ENCODE measurements around the gene HACD2. TPM values are rescaled to one million over a fixed set of nuclear protein-coding genes. Genes with fewer than 3 reads are reported as not detected.
A peak's percentile ranks its signal among the peaks of the same experiment; 100 is the strongest.
"Not testable (repeated sequence)": the region's sequence is repeated elsewhere in the genome, so short reads cannot be mapped to it uniquely, and the experiment has no call there.

HACD2 gene
- total RNA-seq, 2 experiments from 2014 or later, result 12.1 to 13.3 TPM

DNA sequence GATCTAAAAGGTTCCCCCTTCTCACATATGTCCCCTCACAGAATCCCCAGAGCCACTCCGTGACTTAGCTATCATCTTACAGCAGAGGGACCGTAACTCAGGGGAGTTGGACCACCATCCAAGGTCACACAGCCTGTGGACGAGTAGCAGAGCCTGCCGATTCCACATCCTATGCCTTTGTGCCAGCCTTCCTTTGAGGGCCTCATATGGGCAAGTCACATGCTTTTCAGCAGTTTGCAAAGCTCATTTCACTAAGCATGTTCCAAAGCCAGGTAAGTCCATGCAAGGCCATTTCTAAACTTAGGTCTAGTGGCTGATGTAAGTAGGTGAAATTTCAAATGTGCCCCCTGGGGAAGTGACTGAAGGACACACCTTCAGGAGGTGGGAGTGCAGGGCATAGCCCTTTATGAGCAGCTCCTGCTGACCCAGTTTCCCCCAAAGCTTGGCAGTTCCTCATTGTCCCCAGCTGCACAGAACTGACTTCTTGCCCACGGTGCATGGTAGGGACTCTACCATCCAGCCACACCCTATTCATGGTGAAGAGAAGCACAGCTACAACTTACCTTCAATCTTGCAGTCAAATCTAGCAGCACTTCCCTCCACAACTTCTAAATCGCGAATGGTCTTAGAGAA lies 33.3 kb upstream of the HACD2 start:
- no peaks in the 10 kb centered on the region for H3K9me3 Mint-ChIP-seq
- peaks cover 4% of the 10 kb centered on the region for H3K36me3 Mint-ChIP-seq (ENCODE audit: low read depth)
- no peaks in the 10 kb centered on the region for H3K36me3 ChIP-seq (ENCODE audit: insufficient read depth, low read length)
- H3K9me3 ChIP-seq (ENCODE audit: control insufficient read depth in 1 of 2, insufficient read depth in 1 of 2, low read length in 2 of 2), result no peaks in the 10 kb centered on the region
- POLR2A ChIA-PET, result no interaction called here
- H3K4me3 Mint-ChIP-seq, result no peak overlapping the region
- intact Hi-C loops (cut with DNase I, micrococcal nuclease), result no loop called here
- no peaks in the 10 kb centered on the region for H3K4me1 ChIP-seq (ENCODE audit: insufficient read depth, low read length)
- no peaks in the 10 kb centered on the region for H3K27me3 Mint-ChIP-seq
- TF ChIP-seq, protein P1, sequence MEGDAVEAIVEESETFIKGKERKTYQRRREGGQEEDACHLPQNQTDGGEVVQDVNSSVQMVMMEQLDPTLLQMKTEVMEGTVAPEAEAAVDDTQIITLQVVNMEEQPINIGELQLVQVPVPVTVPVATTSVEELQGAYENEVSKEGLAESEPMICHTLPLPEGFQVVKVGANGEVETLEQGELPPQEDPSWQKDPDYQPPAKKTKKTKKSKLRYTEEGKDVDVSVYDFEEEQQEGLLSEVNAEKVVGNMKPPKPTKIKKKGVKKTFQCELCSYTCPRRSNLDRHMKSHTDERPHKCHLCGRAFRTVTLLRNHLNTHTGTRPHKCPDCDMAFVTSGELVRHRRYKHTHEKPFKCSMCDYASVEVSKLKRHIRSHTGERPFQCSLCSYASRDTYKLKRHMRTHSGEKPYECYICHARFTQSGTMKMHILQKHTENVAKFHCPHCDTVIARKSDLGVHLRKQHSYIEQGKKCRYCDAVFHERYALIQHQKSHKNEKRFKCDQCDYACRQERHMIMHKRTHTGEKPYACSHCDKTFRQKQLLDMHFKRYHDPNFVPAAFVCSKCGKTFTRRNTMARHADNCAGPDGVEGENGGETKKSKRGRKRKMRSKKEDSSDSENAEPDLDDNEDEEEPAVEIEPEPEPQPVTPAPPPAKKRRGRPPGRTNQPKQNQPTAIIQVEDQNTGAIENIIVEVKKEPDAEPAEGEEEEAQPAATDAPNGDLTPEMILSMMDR (IDR thresholded peaks at IDR 0.05), result no peak
- H3K27ac Mint-ChIP-seq, result no peak overlapping the region
- no peaks in the 10 kb centered on the region for H3K4me1 Mint-ChIP-seq (ENCODE audit: low read depth)
- no peak overlapping the region for H3K4me3 ChIP-seq (ENCODE audit: low read length)
- no peak for ATAC-seq (ENCODE audit: poor library complexity)
- H3K27ac ChIP-seq (ENCODE audit: low read depth in 1 of 2, low read length in 2 of 2), result no peak overlapping the region
- CTCF ChIA-PET, result no interaction called here
- peak in 2 of 14 experiments; percentile 12 to 23 for DNase-seq
- H3K27me3 ChIP-seq (ENCODE audit: control insufficient read depth in 1 of 2, insufficient read depth in 2 of 2, low read length in 2 of 2), result no peaks in the 10 kb centered on the region

DNA sequence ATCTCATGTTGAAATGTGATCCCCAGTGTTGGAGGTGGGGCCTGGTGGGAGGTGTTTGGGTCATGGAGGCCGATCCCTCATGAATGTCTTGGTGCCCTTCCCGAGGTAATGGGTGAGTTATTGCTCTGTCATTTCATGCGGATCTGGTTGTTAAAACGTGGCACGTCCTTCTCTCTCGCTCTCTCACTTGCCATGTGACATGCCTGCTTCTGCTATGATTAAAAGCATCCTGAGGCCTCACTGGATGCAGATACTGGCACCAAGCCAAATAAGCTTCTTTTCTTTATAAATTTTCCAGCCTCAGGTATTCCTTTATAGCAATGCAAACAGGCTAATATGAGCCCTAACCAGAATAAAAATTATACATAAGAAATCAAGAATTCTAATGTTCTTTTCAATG lies 31.7 kb upstream of the HACD2 start:
- H3K4me1 Mint-ChIP-seq (ENCODE audit: low read depth), result no peaks in the 10 kb centered on the region
- intact Hi-C loops (cut with DNase I, micrococcal nuclease), result no loop called here
- no peak overlapping the region for H3K27ac Mint-ChIP-seq
- Histone ChIP-seq H3K27ac (ENCODE audit: low read depth in 1 of 2, low read length in 2 of 2) (no peak overlapping the region), H3K27me3 (ENCODE audit: control insufficient read depth in 1 of 2, insufficient read depth in 2 of 2, low read length in 2 of 2) (no peaks in the 10 kb centered on the region), H3K9me3 (ENCODE audit: control insufficient read depth in 1 of 2, insufficient read depth in 1 of 2, low read length in 2 of 2) (no peaks in the 10 kb centered on the region), H3K36me3 (ENCODE audit: insufficient read depth, low read length) (no peaks in the 10 kb centered on the region), H3K4me3 (ENCODE audit: low read length) (no peak overlapping the region), H3K4me1 (ENCODE audit: insufficient read depth, low read length) (no peaks in the 10 kb centered on the region)
- no peaks in the 10 kb centered on the region for H3K27me3 Mint-ChIP-seq
- no peak for ATAC-seq (ENCODE audit: poor library complexity)
- ChIA-PET POLR2A (no interaction called here), CTCF (no interaction called here)
- H3K36me3 Mint-ChIP-seq (ENCODE audit: low read depth), result peaks cover 20% of the 10 kb centered on the region
- no peak for DNase-seq
- TF ChIP-seq, protein P1 (IDR thresholded peaks at IDR 0.05), result no peak
- H3K9me3 Mint-ChIP-seq, result no peaks in the 10 kb centered on the region
- H3K4me3 Mint-ChIP-seq, result no peak overlapping the region

DNA sequence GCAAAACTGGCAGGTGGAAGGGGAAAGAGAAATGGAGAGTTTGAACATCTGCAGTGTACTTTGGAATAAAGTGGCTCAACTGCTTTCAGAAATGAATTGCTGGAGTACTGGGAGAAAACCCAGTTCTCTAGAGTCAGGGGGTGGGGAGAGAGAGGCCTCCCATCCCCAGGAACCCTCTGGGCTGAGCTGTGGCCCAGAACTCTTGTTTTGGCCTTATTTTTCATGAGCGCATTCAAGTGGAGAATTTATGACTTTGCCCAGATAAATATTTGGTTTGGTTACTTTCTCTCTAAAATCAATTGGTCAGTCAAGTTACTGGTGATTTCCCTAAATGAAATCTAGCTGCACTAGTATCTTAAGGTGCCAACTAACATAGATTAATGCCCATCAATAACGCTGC lies 28.7 kb upstream of the HACD2 start:
- no peak overlapping the region for H3K27ac Mint-ChIP-seq
- H3K36me3 ChIP-seq (ENCODE audit: insufficient read depth, low read length), result no peaks in the 10 kb centered on the region
- no peaks in the 10 kb centered on the region for H3K4me1 Mint-ChIP-seq (ENCODE audit: low read depth)
- POLR2A ChIA-PET, result no interaction called here
- H3K27ac ChIP-seq (ENCODE audit: low read depth in 1 of 2, low read length in 2 of 2), result no peak overlapping the region
- no peak overlapping the region for H3K4me3 Mint-ChIP-seq
- no peaks in the 10 kb centered on the region for H3K27me3 ChIP-seq (ENCODE audit: control insufficient read depth in 1 of 2, insufficient read depth in 2 of 2, low read length in 2 of 2)
- DNase-seq, result no peak
- H3K4me1 ChIP-seq (ENCODE audit: insufficient read depth, low read length), result no peaks in the 10 kb centered on the region
- intact Hi-C loops (cut with DNase I, micrococcal nuclease), result no loop called here
- TF ChIP-seq, protein P1 (IDR thresholded peaks at IDR 0.05), result no peak
- H3K27me3 Mint-ChIP-seq, result no peaks in the 10 kb centered on the region
- H3K36me3 Mint-ChIP-seq (ENCODE audit: low read depth), result peaks cover 20% of the 10 kb centered on the region
- H3K9me3 Mint-ChIP-seq, result no peaks in the 10 kb centered on the region
- ATAC-seq (ENCODE audit: poor library complexity), result no peak
- CTCF ChIA-PET, result no interaction called here
- no peaks in the 10 kb centered on the region for H3K9me3 ChIP-seq (ENCODE audit: control insufficient read depth in 1 of 2, insufficient read depth in 1 of 2, low read length in 2 of 2)
- H3K4me3 ChIP-seq (ENCODE audit: low read length), result no peak overlapping the region

DNA sequence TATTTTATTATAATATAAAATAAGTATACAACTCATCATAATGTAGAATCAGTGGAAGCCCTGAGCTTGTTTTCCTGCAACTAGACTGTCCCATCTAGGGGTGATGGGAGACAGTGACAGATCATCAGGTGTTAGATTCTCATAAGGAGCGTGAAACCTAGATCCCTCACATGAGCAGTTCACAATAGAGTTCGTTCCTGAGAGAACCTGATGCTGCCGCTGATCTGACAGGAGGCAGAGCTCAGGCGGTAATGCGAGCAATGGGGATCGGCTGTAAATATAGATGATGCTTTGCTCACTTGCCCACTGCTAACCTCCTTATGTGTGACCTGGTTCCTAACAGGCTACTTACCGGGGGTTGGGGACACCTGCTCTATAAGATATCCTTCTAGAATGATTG lies 26.8 kb upstream of the HACD2 start:
- H3K4me1 ChIP-seq (ENCODE audit: insufficient read depth, low read length); H3K4me1 Mint-ChIP-seq (ENCODE audit: low read depth); H3K4me3 Mint-ChIP-seq; H3K27me3 Mint-ChIP-seq; H3K36me3 ChIP-seq (ENCODE audit: insufficient read depth, low read length); DNase-seq; H3K9me3 Mint-ChIP-seq; POLR2A ChIA-PET; H3K27me3 ChIP-seq (ENCODE audit: control insufficient read depth in 1 of 2, insufficient read depth in 2 of 2, low read length in 2 of 2); H3K9me3 ChIP-seq (ENCODE audit: control insufficient read depth in 1 of 2, insufficient read depth in 1 of 2, low read length in 2 of 2); H3K4me3 ChIP-seq (ENCODE audit: low read length); H3K27ac ChIP-seq (ENCODE audit: low read depth in 1 of 2, low read length in 2 of 2); CTCF ChIA-PET; H3K27ac Mint-ChIP-seq; ATAC-seq (ENCODE audit: poor library complexity); intact Hi-C loops (cut with DNase I, micrococcal nuclease): not testable (repeated sequence)
- peaks cover 20% of the 10 kb centered on the region for H3K36me3 Mint-ChIP-seq (ENCODE audit: low read depth)

All from CD4-positive, alpha-beta T cell (primary cell).